ENCODE data around the gene ANKS1B.

DNA sequence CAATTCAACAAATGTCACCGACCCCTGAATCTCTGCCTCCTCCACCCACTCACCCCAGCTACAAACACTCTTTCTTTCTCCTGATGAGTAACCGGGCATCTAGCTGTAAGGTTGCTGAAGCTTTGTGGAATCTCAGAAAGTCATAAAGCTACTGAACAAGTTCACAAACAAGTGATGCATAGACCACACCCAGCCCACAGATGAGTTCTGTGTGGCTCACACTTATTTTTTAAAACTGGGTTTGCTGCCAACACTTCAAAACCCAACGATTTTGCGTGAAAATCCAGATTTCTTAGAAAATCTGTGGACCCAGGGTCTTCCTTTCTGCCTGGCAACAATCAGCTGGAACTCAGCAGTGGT, 1243.6 kb downstream of the ANKS1B start:
- TF ChIP-seq, protein P1, sequence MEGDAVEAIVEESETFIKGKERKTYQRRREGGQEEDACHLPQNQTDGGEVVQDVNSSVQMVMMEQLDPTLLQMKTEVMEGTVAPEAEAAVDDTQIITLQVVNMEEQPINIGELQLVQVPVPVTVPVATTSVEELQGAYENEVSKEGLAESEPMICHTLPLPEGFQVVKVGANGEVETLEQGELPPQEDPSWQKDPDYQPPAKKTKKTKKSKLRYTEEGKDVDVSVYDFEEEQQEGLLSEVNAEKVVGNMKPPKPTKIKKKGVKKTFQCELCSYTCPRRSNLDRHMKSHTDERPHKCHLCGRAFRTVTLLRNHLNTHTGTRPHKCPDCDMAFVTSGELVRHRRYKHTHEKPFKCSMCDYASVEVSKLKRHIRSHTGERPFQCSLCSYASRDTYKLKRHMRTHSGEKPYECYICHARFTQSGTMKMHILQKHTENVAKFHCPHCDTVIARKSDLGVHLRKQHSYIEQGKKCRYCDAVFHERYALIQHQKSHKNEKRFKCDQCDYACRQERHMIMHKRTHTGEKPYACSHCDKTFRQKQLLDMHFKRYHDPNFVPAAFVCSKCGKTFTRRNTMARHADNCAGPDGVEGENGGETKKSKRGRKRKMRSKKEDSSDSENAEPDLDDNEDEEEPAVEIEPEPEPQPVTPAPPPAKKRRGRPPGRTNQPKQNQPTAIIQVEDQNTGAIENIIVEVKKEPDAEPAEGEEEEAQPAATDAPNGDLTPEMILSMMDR (IDR thresholded peaks at IDR 0.05; ENCODE audit: low read depth, low read length, missing input control) = no peak
- TF ChIP-seq JUND (IDR thresholded peaks at IDR 0.05) (no peak), YY1 (IDR thresholded peaks at IDR 0.05) (no peak), HNF4G (IDR thresholded peaks at IDR 0.05) (no peak), SP1 (IDR thresholded peaks at IDR 0.05) (no peak), RXRA (IDR thresholded peaks at IDR 0.05) (no peak), HNF4A (conservative IDR thresholded peaks at IDR 0.05) (no peak), NR2F2 (IDR thresholded peaks at IDR 0.05) (no peak), RAD21 (IDR thresholded peaks at IDR 0.05) (no peak)
- TF ChIP-seq, protein P2, sequence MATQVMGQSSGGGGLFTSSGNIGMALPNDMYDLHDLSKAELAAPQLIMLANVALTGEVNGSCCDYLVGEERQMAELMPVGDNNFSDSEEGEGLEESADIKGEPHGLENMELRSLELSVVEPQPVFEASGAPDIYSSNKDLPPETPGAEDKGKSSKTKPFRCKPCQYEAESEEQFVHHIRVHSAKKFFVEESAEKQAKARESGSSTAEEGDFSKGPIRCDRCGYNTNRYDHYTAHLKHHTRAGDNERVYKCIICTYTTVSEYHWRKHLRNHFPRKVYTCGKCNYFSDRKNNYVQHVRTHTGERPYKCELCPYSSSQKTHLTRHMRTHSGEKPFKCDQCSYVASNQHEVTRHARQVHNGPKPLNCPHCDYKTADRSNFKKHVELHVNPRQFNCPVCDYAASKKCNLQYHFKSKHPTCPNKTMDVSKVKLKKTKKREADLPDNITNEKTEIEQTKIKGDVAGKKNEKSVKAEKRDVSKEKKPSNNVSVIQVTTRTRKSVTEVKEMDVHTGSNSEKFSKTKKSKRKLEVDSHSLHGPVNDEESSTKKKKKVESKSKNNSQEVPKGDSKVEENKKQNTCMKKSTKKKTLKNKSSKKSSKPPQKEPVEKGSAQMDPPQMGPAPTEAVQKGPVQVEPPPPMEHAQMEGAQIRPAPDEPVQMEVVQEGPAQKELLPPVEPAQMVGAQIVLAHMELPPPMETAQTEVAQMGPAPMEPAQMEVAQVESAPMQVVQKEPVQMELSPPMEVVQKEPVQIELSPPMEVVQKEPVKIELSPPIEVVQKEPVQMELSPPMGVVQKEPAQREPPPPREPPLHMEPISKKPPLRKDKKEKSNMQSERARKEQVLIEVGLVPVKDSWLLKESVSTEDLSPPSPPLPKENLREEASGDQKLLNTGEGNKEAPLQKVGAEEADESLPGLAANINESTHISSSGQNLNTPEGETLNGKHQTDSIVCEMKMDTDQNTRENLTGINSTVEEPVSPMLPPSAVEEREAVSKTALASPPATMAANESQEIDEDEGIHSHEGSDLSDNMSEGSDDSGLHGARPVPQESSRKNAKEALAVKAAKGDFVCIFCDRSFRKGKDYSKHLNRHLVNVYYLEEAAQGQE (IDR thresholded peaks at IDR 0.05) = no peak
